K562 (cell line): ENCODE results near the gene FTL. TPM values are rescaled to one million over a fixed set of nuclear protein-coding genes. Genes with fewer than 3 reads are reported as not detected.

Experiments used
- THRAP3 ChIP-seq: fragments of 450-650 bp; IDR thresholded peaks from 2 replicates; pipeline ENCODE4 v1.6.1; 2016; ENCODE audit warnings: mild to moderate bottlenecking, inconsistent platforms, borderline replicate concordance
- ZBTB17 ChIP-seq: fragments of 450-650 bp; formaldehyde crosslinking; IDR thresholded peaks from 2 replicates; pipeline ENCODE4 v1.4.0; 2020; ENCODE audit warnings: mild to moderate bottlenecking
- ZNF316 ChIP-seq: fragments of 450-650 bp; IDR thresholded peaks from 2 replicates; pipeline ENCODE4 v1.6.1; 2016
- ZZZ3 ChIP-seq: fragments of 450-650 bp; IDR thresholded peaks from 2 replicates; pipeline ENCODE4 v1.6.1; 2016; ENCODE audit warnings: antibody characterized with exemption, mild to moderate bottlenecking, moderate library complexity
- polyA plus RNA-seq, 8 experiments: library from polyadenylated mRNA; depleted of rRNA in 4 of 8; stranded (reverse) in 5 of 8; unstranded in 3 of 8; fragments of >200 nt; fragmentation: Nextera tagmentation in 2 of 8; fragmentation: Illumina TruSeq in 1 of 8; extraction: Ambion mirVana in 2 of 8; extraction: Trizol in 1 of 8; gene quantifications; 2 replicates each; pipeline versions ENCODE4 v1.2.1 to v1.2.3, GENCODE V29; 2011 to 2014; ENCODE audit warnings: inconsistent platforms in 1 of 8, missing spikeins in 1 of 8
- total RNA-seq, 7 experiments: library from RNA; depleted of rRNA in 6 of 7; stranded (reverse); fragments of >200 nt in 6 of 7; fragmentation: Illumina TruSeq in 2 of 7; extraction: Trizol in 2 of 7; gene quantifications; 2 replicates each; pipeline versions ENCODE4 v1.2.1 to v1.2.3, GENCODE V29; 2011 to 2021; ENCODE audit warnings: low replicate concordance in 1 of 7
- TF ChIP-seq, protein P1 (sequence below): fragments of 450-650 bp; IDR thresholded peaks from 2 replicates; pipeline ENCODE4 v1.6.1; 2016; ENCODE audit warnings: mild to moderate bottlenecking, moderate library complexity
- TF ChIP-seq, protein P2 (sequence below): fragments of 250-450 bp; sonication (Bioruptor Pico); IDR thresholded peaks from 2 replicates; pipeline ENCODE4 v1.8.0; 2021; ENCODE audit warnings: borderline replicate concordance, mild to moderate bottlenecking, moderate library complexity; ENCODE audit not compliant: poor library complexity, severe bottlenecking
- TF ChIP-seq, protein P3 (sequence below): sonication (generic); formaldehyde crosslinking; IDR thresholded peaks from 2 replicates; pipeline ENCODE4 v1.8.0; 2022; ENCODE audit warnings: mild to moderate bottlenecking, missing genetic modification reagents
- TF ChIP-seq, protein P4 (sequence below): fragments of 250-450 bp; sonication (Bioruptor Pico); IDR thresholded peaks from 2 replicates; pipeline ENCODE4 v1.5.0; 2020; ENCODE audit warnings: mild to moderate bottlenecking

FTL gene
- total and polyA plus RNA-seq, 9 of the 15 experiments (the other 6 are each of a cell fraction or from before 2014, with no cell fraction given) = 1,231 to 27,415 (median 3,965) TPM

DNA sequence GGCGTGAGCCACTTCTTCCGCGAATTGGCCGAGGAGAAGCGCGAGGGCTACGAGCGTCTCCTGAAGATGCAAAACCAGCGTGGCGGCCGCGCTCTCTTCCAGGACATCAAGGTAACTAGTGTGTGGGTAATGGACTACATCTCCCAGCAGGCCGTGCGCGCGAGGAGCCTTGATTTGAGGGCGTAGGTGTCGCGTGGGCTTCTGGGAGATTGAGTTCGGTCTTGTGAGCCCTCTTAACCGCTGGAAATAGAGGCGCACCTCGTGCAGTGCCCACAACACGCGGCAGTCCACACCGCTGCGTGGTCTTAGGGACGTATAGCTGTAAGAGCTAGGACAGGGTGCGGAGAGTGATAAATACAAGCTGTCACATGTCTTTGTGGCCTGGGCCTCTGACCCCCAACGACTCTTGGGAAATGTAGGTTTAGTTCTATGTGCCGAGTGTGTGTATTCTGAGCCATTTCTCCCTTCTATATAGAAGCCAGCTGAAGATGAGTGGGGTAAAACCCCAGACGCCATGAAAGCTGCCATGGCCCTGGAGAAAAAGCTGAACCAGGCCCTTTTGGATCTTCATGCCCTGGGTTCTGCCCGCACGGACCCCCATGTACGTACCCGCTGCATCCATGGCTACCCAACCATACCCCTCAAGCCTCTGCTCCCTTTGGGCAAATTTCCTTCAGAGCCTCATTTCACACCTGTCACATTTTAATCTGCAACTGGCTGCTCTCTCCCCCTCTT, 864 bp downstream of the FTL start (continued):
- TF ChIP-seq, protein P1, sequence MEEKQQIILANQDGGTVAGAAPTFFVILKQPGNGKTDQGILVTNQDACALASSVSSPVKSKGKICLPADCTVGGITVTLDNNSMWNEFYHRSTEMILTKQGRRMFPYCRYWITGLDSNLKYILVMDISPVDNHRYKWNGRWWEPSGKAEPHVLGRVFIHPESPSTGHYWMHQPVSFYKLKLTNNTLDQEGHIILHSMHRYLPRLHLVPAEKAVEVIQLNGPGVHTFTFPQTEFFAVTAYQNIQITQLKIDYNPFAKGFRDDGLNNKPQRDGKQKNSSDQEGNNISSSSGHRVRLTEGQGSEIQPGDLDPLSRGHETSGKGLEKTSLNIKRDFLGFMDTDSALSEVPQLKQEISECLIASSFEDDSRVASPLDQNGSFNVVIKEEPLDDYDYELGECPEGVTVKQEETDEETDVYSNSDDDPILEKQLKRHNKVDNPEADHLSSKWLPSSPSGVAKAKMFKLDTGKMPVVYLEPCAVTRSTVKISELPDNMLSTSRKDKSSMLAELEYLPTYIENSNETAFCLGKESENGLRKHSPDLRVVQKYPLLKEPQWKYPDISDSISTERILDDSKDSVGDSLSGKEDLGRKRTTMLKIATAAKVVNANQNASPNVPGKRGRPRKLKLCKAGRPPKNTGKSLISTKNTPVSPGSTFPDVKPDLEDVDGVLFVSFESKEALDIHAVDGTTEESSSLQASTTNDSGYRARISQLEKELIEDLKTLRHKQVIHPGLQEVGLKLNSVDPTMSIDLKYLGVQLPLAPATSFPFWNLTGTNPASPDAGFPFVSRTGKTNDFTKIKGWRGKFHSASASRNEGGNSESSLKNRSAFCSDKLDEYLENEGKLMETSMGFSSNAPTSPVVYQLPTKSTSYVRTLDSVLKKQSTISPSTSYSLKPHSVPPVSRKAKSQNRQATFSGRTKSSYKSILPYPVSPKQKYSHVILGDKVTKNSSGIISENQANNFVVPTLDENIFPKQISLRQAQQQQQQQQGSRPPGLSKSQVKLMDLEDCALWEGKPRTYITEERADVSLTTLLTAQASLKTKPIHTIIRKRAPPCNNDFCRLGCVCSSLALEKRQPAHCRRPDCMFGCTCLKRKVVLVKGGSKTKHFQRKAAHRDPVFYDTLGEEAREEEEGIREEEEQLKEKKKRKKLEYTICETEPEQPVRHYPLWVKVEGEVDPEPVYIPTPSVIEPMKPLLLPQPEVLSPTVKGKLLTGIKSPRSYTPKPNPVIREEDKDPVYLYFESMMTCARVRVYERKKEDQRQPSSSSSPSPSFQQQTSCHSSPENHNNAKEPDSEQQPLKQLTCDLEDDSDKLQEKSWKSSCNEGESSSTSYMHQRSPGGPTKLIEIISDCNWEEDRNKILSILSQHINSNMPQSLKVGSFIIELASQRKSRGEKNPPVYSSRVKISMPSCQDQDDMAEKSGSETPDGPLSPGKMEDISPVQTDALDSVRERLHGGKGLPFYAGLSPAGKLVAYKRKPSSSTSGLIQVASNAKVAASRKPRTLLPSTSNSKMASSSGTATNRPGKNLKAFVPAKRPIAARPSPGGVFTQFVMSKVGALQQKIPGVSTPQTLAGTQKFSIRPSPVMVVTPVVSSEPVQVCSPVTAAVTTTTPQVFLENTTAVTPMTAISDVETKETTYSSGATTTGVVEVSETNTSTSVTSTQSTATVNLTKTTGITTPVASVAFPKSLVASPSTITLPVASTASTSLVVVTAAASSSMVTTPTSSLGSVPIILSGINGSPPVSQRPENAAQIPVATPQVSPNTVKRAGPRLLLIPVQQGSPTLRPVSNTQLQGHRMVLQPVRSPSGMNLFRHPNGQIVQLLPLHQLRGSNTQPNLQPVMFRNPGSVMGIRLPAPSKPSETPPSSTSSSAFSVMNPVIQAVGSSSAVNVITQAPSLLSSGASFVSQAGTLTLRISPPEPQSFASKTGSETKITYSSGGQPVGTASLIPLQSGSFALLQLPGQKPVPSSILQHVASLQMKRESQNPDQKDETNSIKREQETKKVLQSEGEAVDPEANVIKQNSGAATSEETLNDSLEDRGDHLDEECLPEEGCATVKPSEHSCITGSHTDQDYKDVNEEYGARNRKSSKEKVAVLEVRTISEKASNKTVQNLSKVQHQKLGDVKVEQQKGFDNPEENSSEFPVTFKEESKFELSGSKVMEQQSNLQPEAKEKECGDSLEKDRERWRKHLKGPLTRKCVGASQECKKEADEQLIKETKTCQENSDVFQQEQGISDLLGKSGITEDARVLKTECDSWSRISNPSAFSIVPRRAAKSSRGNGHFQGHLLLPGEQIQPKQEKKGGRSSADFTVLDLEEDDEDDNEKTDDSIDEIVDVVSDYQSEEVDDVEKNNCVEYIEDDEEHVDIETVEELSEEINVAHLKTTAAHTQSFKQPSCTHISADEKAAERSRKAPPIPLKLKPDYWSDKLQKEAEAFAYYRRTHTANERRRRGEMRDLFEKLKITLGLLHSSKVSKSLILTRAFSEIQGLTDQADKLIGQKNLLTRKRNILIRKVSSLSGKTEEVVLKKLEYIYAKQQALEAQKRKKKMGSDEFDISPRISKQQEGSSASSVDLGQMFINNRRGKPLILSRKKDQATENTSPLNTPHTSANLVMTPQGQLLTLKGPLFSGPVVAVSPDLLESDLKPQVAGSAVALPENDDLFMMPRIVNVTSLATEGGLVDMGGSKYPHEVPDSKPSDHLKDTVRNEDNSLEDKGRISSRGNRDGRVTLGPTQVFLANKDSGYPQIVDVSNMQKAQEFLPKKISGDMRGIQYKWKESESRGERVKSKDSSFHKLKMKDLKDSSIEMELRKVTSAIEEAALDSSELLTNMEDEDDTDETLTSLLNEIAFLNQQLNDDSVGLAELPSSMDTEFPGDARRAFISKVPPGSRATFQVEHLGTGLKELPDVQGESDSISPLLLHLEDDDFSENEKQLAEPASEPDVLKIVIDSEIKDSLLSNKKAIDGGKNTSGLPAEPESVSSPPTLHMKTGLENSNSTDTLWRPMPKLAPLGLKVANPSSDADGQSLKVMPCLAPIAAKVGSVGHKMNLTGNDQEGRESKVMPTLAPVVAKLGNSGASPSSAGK = peak; percentile 50; the same call in 1 of the 2 replicates
- TF ChIP-seq, protein P2, sequence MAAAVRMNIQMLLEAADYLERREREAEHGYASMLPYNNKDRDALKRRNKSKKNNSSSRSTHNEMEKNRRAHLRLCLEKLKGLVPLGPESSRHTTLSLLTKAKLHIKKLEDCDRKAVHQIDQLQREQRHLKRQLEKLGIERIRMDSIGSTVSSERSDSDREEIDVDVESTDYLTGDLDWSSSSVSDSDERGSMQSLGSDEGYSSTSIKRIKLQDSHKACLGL = no peak
- TF ChIP-seq ZNF316 (no peak), ZZZ3 (no peak), THRAP3 (0 out of 2 replicates have a peak, but pooled peaks have one; percentile 4), ZBTB17 (CRISPR knock-in tag) (peak; percentile 50; the same call in 1 of the 2 replicates)
- TF ChIP-seq, protein P3, sequence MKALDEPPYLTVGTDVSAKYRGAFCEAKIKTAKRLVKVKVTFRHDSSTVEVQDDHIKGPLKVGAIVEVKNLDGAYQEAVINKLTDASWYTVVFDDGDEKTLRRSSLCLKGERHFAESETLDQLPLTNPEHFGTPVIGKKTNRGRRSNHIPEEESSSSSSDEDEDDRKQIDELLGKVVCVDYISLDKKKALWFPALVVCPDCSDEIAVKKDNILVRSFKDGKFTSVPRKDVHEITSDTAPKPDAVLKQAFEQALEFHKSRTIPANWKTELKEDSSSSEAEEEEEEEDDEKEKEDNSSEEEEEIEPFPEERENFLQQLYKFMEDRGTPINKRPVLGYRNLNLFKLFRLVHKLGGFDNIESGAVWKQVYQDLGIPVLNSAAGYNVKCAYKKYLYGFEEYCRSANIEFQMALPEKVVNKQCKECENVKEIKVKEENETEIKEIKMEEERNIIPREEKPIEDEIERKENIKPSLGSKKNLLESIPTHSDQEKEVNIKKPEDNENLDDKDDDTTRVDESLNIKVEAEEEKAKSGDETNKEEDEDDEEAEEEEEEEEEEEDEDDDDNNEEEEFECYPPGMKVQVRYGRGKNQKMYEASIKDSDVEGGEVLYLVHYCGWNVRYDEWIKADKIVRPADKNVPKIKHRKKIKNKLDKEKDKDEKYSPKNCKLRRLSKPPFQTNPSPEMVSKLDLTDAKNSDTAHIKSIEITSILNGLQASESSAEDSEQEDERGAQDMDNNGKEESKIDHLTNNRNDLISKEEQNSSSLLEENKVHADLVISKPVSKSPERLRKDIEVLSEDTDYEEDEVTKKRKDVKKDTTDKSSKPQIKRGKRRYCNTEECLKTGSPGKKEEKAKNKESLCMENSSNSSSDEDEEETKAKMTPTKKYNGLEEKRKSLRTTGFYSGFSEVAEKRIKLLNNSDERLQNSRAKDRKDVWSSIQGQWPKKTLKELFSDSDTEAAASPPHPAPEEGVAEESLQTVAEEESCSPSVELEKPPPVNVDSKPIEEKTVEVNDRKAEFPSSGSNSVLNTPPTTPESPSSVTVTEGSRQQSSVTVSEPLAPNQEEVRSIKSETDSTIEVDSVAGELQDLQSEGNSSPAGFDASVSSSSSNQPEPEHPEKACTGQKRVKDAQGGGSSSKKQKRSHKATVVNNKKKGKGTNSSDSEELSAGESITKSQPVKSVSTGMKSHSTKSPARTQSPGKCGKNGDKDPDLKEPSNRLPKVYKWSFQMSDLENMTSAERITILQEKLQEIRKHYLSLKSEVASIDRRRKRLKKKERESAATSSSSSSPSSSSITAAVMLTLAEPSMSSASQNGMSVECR (CRISPR knock-in tag) = peak; percentile 80
- TF ChIP-seq, protein P4, sequence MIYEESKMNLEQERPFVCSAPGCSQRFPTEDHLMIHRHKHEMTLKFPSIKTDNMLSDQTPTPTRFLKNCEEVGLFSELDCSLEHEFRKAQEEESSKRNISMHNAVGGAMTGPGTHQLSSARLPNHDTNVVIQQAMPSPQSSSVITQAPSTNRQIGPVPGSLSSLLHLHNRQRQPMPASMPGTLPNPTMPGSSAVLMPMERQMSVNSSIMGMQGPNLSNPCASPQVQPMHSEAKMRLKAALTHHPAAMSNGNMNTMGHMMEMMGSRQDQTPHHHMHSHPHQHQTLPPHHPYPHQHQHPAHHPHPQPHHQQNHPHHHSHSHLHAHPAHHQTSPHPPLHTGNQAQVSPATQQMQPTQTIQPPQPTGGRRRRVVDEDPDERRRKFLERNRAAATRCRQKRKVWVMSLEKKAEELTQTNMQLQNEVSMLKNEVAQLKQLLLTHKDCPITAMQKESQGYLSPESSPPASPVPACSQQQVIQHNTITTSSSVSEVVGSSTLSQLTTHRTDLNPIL (CRISPR knock-in tag) = 0 out of 2 replicates have a peak, but pooled peaks have one; percentile 5
